Measurements from ENCODE around the gene ATG101. TPM values are rescaled to one million over a fixed set of nuclear protein-coding genes. Genes with fewer than 3 reads are reported as not detected.
A peak's percentile ranks its signal among the peaks of the same experiment; 100 is the strongest.

The ATG101 gene
- total and polyA plus RNA-seq, 9 of the 15 experiments (the other 6 are each of a cell fraction or from before 2014, with no cell fraction given): 2.9 to 52.4 (median 29.7) TPM

DNA sequence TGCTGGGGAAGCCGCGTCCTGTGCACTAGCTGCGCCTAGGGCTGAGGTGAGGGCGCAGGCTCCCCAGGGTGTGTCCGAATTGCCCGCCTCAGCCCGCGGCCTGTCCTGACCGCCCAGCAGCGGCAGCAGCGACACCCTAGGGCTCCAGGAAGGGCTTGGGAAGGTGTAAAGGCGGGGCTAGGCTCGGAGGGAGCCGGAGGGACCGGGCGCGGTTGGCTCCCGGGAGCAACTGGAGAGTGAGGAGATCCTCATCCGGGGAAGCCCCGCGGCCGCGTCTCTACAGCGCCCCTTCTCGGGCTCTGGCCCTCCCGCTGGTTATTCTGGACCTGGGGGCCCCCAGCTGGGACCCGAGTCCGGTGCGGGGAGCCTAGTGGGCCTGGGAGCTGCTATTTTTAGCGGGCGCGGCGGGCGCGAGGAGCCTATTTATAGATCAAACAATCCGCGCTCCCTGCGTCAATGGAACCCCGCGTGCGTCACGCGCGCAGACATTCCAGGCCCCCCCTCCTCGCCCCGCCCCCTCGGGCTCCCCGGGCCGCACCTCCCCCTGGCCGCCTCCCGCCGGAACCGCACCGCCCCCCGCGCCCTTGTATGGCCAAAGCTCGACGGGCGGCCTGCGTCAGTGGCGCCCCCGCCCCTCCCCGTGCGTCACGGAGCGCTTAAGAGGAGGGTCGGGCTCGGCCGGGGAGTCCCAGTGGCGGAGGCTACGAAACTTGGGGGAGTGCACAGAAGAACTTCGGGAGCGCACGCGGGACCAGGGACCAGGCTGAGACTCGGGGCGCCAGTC is 18.8 kb upstream of the ATG101 start, which contains the start of gene NR4A1 (continued):
- TF ChIP-seq YY1 (IDR thresholded peaks at IDR 0.05; ENCODE audit: borderline replicate concordance in 1 of 3, control insufficient read depth in 1 of 3, extremely low read depth in 1 of 3, insufficient read depth in 3 of 3, insufficient read length in 1 of 3, insufficient replicate concordance in 2 of 3, low read depth in 1 of 3, low read length in 2 of 3): peak in 1 of 3 experiments; percentile 10
- no peak for TF ChIP-seq ELF4 (CRISPR knock-in tag; IDR thresholded peaks at IDR 0.05)
- TF ChIP-seq, protein P1, sequence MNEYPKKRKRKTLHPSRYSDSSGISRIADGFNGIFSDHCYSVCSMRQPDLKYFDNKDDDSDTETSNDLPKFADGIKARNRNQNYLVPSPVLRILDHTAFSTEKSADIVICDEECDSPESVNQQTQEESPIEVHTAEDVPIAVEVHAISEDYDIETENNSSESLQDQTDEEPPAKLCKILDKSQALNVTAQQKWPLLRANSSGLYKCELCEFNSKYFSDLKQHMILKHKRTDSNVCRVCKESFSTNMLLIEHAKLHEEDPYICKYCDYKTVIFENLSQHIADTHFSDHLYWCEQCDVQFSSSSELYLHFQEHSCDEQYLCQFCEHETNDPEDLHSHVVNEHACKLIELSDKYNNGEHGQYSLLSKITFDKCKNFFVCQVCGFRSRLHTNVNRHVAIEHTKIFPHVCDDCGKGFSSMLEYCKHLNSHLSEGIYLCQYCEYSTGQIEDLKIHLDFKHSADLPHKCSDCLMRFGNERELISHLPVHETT (CRISPR knock-in tag; conservative IDR thresholded peaks at IDR 0.05 in 1 of 2, IDR thresholded peaks at IDR 0.05 in 1 of 2): peak in 1 of 2 experiments; percentile 79; a peak in 1 of 4 replicates
- TF ChIP-seq, protein P2, sequence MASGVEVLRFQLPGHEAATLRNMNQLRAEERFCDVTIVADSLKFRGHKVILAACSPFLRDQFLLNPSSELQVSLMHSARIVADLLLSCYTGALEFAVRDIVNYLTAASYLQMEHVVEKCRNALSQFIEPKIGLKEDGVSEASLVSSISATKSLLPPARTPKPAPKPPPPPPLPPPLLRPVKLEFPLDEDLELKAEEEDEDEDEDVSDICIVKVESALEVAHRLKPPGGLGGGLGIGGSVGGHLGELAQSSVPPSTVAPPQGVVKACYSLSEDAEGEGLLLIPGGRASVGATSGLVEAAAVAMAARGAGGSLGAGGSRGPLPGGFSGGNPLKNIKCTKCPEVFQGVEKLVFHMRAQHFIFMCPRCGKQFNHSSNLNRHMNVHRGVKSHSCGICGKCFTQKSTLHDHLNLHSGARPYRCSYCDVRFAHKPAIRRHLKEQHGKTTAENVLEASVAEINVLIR (CRISPR knock-in tag; IDR thresholded peaks at IDR 0.05): 0 out of 2 replicates have a peak, but pooled peaks have one; percentile 50
- TF ChIP-seq ZKSCAN8 (CRISPR knock-in tag; IDR thresholded peaks at IDR 0.05): no peak
- no peak for TF ChIP-seq SIN3B (IDR thresholded peaks at IDR 0.05; ENCODE audit: low read depth)
- TF ChIP-seq CREB1 (IDR thresholded peaks at IDR 0.05): peak; percentile 84
- peak; percentile 88 for TF ChIP-seq CREB1 (CRISPR knock-in tag; IDR thresholded peaks at IDR 0.05)
- TF ChIP-seq MEF2A (IDR thresholded peaks at IDR 0.05; ENCODE audit: control insufficient read depth, low read depth, low read length): peak; percentile 96
- TF ChIP-seq SNIP1 (IDR thresholded peaks at IDR 0.05; ENCODE audit: low read depth): no peak
- TF ChIP-seq, protein P3, sequence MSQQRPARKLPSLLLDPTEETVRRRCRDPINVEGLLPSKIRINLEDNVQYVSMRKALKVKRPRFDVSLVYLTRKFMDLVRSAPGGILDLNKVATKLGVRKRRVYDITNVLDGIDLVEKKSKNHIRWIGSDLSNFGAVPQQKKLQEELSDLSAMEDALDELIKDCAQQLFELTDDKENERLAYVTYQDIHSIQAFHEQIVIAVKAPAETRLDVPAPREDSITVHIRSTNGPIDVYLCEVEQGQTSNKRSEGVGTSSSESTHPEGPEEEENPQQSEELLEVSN (IDR thresholded peaks at IDR 0.05; ENCODE audit: borderline replicate concordance in 1 of 2, extremely low read depth in 1 of 2, insufficient read depth in 1 of 2, insufficient read length in 1 of 2, low read depth in 1 of 2, low read length in 1 of 2, poor library complexity in 1 of 2, severe bottlenecking in 1 of 2): peak in 1 of 2 experiments; percentile 56
- no peak for TF ChIP-seq FUS (optimal IDR thresholded peaks at IDR 0.05; ENCODE audit: low read depth, low read length)
- TF ChIP-seq, protein P4, sequence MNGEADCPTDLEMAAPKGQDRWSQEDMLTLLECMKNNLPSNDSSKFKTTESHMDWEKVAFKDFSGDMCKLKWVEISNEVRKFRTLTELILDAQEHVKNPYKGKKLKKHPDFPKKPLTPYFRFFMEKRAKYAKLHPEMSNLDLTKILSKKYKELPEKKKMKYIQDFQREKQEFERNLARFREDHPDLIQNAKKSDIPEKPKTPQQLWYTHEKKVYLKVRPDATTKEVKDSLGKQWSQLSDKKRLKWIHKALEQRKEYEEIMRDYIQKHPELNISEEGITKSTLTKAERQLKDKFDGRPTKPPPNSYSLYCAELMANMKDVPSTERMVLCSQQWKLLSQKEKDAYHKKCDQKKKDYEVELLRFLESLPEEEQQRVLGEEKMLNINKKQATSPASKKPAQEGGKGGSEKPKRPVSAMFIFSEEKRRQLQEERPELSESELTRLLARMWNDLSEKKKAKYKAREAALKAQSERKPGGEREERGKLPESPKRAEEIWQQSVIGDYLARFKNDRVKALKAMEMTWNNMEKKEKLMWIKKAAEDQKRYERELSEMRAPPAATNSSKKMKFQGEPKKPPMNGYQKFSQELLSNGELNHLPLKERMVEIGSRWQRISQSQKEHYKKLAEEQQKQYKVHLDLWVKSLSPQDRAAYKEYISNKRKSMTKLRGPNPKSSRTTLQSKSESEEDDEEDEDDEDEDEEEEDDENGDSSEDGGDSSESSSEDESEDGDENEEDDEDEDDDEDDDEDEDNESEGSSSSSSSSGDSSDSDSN (IDR thresholded peaks at IDR 0.05; ENCODE audit: borderline replicate concordance in 1 of 2, low read depth in 2 of 2, low read length in 2 of 2): peak; percentile 57 to 89; a peak in 3 of 4 replicates
- no peak for TF ChIP-seq POU5F1 (IDR thresholded peaks at IDR 0.05; ENCODE audit: borderline replicate concordance, low read depth, low read length, partially characterized antibody)
- TF ChIP-seq NFE2 (IDR thresholded peaks at IDR 0.05; ENCODE audit: low read depth): no peak
- peak; percentile 67 for TF ChIP-seq POLR2A (conservative IDR thresholded peaks at IDR 0.05)
- TF ChIP-seq, protein P5, sequence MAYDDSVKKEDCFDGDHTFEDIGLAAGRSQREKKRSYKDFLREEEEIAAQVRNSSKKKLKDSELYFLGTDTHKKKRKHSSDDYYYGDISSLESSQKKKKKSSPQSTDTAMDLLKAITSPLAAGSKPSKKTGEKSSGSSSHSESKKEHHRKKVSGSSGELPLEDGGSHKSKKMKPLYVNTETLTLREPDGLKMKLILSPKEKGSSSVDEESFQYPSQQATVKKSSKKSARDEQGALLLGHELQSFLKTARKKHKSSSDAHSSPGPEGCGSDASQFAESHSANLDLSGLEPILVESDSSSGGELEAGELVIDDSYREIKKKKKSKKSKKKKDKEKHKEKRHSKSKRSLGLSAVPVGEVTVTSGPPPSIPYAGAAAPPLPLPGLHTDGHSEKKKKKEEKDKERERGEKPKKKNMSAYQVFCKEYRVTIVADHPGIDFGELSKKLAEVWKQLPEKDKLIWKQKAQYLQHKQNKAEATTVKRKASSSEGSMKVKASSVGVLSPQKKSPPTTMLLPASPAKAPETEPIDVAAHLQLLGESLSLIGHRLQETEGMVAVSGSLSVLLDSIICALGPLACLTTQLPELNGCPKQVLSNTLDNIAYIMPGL (CRISPR knock-in tag; IDR thresholded peaks at IDR 0.05): 0 out of 2 replicates have a peak, but pooled peaks have one; percentile 53

Data from K562 (cell line).